ENCODE measurements around the gene CH25H.
"Not testable (repeated sequence)": the region's sequence is repeated elsewhere in the genome, so short reads cannot be mapped to it uniquely, and the experiment has no call there.

The CH25H gene, protein sequence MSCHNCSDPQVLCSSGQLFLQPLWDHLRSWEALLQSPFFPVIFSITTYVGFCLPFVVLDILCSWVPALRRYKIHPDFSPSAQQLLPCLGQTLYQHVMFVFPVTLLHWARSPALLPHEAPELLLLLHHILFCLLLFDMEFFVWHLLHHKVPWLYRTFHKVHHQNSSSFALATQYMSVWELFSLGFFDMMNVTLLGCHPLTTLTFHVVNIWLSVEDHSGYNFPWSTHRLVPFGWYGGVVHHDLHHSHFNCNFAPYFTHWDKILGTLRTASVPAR

DNA sequence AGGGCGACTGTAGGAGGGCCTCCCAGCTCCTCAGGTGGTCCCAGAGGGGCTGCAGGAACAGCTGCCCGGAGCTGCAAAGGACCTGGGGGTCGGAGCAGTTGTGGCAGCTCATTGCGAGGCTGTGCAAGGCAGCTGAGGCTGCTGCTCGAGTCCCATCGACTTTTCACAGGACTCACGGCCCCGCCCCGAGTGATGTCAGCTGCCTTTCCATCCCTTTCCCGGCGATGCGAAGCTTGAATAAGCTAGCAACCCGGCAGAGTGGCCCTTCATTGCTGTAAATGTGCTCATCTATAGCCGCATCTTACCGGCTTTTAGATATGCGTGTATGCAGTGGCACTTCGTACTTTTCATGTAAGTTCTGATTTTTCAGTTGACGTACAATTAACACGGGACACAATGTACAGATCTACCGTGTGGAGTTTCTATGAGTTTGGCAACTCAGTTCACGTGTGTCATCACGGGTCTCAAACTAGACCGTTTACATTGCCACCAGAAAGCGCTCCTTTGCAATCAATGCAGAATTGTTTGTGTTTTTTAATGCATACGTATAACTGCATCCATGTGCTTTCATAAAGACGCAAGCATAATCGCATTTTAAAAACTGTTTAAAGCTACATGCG lies at the start of gene CH25H:
Gene CH25H, minus strand, starts transcription at position 137 of the 620 bp plus-strand sequence. Its CDS starts 25 bp downstream, at position 112.
- DNase-seq (ENCODE audit: low spot score), result peak; percentile 34

DNA sequence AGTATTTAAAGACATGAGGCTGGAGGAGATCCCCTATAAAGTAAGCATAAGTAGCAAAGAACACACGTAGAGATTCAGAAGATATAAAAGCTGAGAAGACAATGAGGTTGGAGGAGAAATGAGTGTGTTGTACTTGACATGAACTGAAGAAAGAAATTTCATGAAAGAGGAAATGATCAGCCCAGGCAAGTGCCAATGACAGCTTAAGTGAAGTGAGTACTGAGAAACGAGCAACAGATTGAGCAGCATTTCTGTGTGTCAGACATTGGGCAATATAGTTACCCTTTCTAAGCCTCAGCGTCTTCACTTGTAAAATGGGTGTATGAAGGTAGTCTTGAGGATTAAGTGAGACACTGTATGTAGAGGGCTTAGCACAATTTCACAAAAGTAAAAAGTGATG lies 49.2 kb upstream of the CH25H start:
- no peak for DNase-seq (ENCODE audit: low spot score)

DNA sequence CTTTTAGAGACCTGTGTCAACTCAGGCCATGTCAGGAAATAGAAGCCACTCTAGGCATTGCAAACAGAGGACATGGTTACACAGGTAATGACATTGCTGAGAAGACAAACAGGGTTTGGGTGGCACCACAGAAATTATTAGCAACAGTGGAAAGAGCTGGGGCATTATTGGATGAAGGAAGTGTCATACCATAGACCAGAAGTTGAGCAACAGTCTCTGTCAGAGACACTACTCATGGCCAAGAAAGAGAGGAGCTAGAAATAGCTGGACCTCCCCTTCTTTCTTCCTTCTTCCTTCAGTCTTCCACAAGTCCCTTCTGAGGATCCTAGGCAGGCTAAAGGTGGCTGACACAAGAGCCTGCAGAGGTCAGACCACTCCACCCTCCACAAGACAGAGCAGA lies 48.7 kb upstream of the CH25H start:
- no peak for DNase-seq (ENCODE audit: low spot score)

DNA sequence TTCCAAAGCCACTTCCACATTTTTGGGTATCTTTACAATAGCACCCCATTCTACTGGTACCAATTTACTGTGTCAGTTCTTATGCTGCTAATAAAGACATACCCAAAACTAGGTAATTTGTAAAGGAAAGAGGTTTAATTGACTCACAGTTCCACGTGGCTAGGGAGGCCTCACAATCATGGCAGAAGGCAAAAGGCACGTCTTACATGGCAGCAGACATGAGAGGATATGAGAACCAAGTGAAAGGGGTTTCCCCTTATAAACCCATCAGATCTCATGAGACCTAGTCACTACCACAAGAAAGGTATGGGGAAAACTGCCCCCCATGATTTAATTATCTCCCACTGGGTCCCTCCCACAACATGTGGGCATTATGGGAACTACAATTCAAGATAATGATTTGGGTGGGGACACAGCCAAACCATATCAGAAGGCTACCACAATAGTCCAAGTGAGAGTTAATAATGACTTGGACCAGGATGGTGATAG lies 48.0 kb upstream of the CH25H start:
- DNase-seq (ENCODE audit: low spot score), result not testable (repeated sequence)

- DNase-seq (ENCODE audit: low spot score), result no peak
Measured at GRCh38 chr10:89252225-89252585, 45.1 kb upstream of the CH25H start.

DNA sequence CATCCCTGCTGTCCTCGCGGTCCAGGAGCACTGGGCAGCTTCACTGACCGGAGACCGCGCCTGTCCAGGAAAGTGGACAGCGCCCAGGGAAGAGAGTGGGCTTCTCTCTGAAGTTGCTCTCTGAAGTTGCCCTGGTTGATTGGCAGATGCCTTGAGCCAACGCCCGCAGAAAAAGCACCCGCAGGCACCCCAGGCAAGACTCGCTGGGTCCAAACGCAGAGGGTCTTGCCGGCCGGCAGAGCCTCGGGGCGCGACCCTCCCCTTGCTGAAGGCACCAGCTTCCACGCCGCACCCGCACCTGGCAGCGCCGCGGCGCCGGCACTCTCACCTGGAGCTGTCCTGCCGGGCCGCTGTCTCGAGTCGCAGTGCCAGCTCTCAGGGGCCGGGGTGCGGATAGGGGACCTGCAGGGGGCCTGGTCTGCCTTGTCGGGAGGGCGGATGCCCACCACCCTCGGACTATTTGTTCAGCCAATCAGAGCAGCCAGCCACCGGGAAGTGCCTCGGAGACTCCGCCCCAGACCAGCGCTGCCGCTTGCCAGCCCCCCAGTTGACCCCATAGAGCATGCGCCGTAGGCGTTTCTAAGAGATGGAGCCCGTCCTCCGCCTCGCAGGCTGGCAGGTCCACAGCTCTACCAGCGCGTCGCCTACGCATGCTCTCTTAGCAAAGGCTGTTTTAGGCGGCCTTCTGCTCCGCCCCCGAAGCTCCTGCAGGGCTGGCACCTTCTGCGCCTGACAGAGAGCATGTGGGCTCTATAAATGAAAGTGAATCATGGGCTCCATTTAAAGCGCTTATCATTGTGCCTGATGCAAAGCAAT lies 44.5 kb upstream of the CH25H start, which contains the start of gene LIPA:
Gene LIPA, minus strand, starts transcription at position 367 of the 816 bp plus-strand sequence. CDS start 4,127 bp downstream, outside the sequence.
- DNase-seq (ENCODE audit: low spot score), result peak; percentile 96

DNA sequence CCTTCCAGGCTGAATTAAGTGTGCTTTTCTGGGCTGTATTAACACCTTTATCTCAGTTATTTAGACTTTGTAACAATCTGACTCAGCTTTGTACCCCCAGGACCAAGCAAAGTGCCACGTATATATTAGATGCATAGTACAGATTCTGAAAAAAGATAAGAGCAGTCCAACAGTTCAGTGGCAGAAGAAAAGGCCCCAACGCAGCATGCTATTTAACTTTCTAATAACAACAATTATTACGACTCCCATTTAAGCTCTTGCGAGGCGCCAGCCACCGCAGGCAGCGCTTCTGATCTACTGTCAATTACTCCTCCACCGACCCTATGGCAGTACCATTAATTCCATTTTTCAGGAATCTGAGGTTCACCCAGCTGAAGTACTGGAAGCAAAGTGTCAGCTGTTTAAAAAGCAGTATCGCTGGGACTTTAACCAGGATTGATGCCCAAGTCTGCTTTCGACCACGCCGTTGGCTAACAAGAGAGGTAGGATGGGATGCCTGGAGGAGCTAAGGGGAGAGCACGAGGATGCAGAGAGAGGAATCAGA lies 43.8 kb upstream of the CH25H start:
- DNase-seq (ENCODE audit: low spot score), result no peak

GRCh38 chr10:89248990-89249389 lies 41.9 kb upstream of the CH25H start:
- DNase-seq (ENCODE audit: low spot score), result no peak

DNA sequence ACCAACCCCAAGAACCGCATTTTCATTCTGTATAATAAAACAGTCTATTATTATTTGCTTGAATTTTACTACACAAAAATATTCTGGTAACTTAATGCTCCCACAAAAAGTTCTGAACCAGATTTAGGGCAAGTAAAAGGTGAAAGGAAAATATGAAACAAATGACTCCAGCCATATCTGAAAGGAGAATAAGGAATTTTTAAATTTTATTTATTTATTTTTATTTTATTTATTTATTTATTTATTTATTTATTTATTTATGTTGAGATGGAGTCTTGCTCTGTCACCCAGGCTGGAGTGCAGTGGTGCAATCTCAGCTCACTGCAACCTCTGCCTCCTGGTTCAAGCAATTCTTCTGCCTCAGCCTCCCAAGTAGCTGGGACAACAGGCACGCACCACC lies 40.5 kb upstream of the CH25H start:
- not testable (repeated sequence) for DNase-seq (ENCODE audit: low spot score)

- peak; percentile 55 for DNase-seq (ENCODE audit: low spot score)
Measured at GRCh38 chr10:89245802-89246201, 38.7 kb upstream of the CH25H start.

- DNase-seq (ENCODE audit: low spot score), result no peak
Measured at GRCh38 chr10:89242840-89243568, 35.9 kb upstream of the CH25H start.

DNA sequence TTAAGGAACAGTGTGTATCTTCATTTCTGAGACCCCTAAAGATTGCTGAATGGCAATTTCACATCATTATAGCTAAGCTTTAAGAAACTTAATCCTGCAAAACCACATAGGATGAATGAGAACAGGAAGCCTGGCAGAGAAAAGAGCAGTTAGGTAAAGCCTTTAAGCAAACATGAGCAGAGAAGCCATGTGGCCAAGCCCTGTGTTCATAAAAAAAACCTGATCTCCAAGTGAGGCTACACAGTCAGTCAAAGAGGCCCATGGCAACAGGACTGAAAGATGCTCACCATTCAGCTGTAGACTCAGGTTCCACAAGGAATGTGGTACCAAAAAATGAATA lies 35.2 kb upstream of the CH25H start:
- no peak for DNase-seq (ENCODE audit: low spot score)

GRCh38 chr10:89241486-89242344 lies 34.6 kb upstream of the CH25H start:
- DNase-seq (ENCODE audit: low spot score), result no peak

GRCh38 chr10:89241026-89241425 lies 33.9 kb upstream of the CH25H start:
- no peak for DNase-seq (ENCODE audit: low spot score)

GRCh38 chr10:89240519-89240918 lies 33.4 kb upstream of the CH25H start:
- DNase-seq (ENCODE audit: low spot score), result no peak

DNA sequence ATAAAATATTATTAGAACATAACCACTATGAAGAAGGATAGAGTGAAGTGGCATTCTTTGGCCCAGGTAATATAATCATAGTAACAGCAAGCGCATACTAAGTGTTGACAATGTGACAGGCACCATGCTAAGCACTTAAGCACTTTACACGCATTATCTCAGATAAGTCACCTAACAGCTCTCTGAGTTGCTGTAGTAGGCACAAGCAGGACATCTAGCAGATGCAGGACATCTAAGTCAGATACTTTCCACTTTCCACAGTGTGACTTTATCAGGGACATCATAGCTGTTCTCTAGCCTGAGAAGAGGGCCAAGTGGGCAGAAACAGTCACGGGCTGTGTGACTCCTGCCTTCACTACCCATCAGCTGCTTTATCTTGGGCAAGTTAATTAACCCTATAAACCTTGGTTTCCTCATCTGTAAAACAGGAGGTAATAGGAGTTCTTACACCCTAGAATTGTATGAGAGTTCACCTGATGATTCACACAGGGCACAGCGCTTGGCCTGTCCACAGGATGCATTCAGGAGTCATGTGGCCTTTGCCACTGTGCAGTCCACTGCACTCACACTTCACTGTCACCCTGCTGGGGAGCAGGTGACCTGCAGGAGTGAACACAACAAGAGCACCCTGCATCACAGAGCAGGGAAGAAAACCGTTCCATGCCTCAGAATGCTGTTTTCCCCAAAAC lies 32.0 kb upstream of the CH25H start:
- no peak for DNase-seq (ENCODE audit: low spot score)

DNA sequence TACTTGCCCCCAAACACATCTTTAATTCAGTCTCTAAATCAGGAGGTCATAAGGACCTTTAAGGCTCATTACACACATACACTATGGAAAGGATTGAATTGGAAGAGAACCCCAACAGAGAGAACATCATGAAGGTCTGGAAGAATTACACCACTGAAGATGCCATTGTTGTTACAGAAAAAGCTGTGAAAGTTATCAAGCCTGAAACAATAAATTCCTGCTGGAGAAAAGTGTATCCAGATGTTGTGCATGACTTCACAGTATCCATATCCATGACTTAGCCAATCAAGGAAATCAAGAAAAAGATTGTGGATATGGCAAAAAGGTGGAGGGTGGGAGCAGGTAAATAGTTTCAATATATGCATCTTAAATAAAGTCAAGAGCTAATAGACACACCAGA lies 30.7 kb upstream of the CH25H start:
- DNase-seq (ENCODE audit: low spot score), result no peak

DNA sequence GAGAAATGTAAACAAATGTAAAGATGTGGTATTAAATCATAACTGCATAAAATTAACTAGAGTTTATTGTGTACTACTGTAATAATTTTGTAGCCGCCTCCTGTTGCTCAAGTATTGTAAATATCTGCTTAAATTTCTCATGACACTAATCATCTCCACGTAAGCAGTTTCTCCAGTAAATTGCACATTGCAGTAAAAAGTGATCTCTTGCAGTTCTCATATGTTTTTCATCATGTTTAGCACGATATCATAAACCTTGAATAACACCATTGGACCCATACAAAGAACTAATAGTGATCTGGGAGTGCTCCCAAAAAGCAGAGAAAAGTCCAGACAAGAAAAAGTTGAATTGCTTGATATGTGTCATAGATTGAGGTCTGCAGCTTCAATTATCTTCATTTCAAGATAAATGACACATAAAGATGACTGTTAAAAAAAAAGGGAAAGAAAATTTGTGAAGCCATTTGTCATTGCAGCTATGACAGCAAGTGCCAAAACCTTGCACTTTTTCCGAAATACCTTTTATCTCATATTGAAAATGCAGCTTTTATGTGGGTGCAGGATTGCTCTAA lies 29.2 kb upstream of the CH25H start:
- DNase-seq (ENCODE audit: low spot score), result no peak

DNA sequence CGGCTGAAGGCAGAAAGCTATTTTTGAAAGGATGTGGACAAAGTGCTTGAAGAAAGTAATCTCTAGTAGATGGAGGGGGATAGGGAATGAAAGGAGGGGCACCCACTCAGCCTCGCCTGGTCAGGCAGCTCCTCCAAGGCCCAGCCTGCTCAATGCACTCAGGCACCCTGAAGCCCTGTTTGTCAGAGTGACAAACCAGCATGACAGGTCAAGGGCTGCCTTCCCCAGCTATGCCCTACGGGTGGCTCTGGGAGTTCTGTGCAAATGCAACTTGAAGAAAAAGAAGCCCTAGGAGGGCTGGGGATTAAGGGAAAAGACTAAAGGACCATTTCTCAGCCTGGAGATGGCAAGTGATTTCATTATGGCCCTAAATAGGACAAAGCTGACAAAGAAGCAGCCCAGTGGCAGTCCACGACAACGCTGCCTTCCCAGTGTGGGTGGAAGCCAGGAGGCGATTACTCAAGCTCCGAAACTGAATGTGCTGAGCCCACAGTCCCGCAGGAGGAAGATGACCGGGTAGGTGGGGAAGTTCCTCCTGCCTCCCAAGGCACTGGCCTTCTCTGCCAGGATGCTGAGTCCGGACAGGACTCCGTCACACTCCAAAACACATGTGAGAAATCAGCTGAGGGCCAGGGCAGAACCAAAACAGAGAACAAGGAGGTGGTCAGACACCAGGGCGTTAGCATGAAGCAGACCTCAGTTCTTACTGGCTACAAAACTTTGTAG lies 28.1 kb upstream of the CH25H start:
- no peak for DNase-seq (ENCODE audit: low spot score)

All from germinal center (tissue), 1 donor.